ENCODE results near the gene NIBAN1. TPM values are rescaled to one million over a fixed set of nuclear protein-coding genes. Genes with fewer than 3 reads are reported as not detected.

The NIBAN1 gene
- total and polyA plus RNA-seq, 2 experiments from 2014 or later: 6.9 to 11.1 TPM

GRCh38 chr1:184943998-184944397 lies 30.3 kb downstream of the NIBAN1 start:
- 90% methylated on average over 2 of the region's 2 CpGs for WGBS (ENCODE audit: low lambda C conversion rate, missing lambda C conversion rate)
- Histone ChIP-seq H3K4me1 (ENCODE audit: insufficient read depth) (no peaks in the 10 kb centered on the region), H3K9me3 (ENCODE audit: low read depth) (no peaks in the 10 kb centered on the region), H3K36me3 (replicated peaks; ENCODE audit: insufficient read depth, low read depth) (no peaks in the 10 kb centered on the region), H3K27ac (no peak overlapping the region), H3K27me3 (no peaks in the 10 kb centered on the region), H3K4me3 (no peak overlapping the region), H3K4me2 (no peak overlapping the region), H3K79me2 (no peaks in the 10 kb centered on the region), H2AFZ (no peak overlapping the region), H4K20me1 (ENCODE audit: insufficient read depth, poor library complexity, severe bottlenecking) (no peaks in the 10 kb centered on the region), H3K9me2 (replicated peaks; ENCODE audit: insufficient read depth) (no peaks in the 10 kb centered on the region)
- TF ChIP-seq EZH2phosphoT487 (IDR thresholded peaks at IDR 0.05; ENCODE audit: low read depth, severe bottlenecking, unreplicated experiment): no peak
- no peak for TF ChIP-seq EZH2 (IDR thresholded peaks at IDR 0.05; ENCODE audit: borderline replicate concordance)
- DNase-seq (ENCODE audit: low spot score): no peak

GRCh38 chr1:184941735-184942134 lies 32.6 kb downstream of the NIBAN1 start:
- Histone ChIP-seq H3K9me2 (replicated peaks; ENCODE audit: insufficient read depth) (no peaks in the 10 kb centered on the region), H4K20me1 (ENCODE audit: insufficient read depth, poor library complexity, severe bottlenecking) (no peaks in the 10 kb centered on the region), H3K27me3 (no peaks in the 10 kb centered on the region), H3K79me2 (no peaks in the 10 kb centered on the region), H3K9me3 (ENCODE audit: low read depth) (no peaks in the 10 kb centered on the region), H2AFZ (no peak overlapping the region), H3K27ac (no peak overlapping the region), H3K4me2 (no peak overlapping the region), H3K4me1 (ENCODE audit: insufficient read depth) (no peaks in the 10 kb centered on the region), H3K36me3 (replicated peaks; ENCODE audit: insufficient read depth, low read depth) (no peaks in the 10 kb centered on the region), H3K4me3 (no peak overlapping the region)
- TF ChIP-seq EZH2 (IDR thresholded peaks at IDR 0.05; ENCODE audit: borderline replicate concordance): no peak
- TF ChIP-seq EZH2phosphoT487 (IDR thresholded peaks at IDR 0.05; ENCODE audit: low read depth, severe bottlenecking, unreplicated experiment): no peak
- TF ChIP-seq CTCF (IDR thresholded peaks at IDR 0.05; ENCODE audit: poor library complexity): no peak
- no peak for DNase-seq (ENCODE audit: low spot score)
- 95% methylated on average over 3 of the region's 3 CpGs for WGBS (ENCODE audit: low lambda C conversion rate, missing lambda C conversion rate)

- H3K36me3 ChIP-seq (replicated peaks; ENCODE audit: insufficient read depth, low read depth): no peaks in the 10 kb centered on the region
- no peaks in the 10 kb centered on the region for H3K9me2 ChIP-seq (replicated peaks; ENCODE audit: insufficient read depth)
- WGBS (ENCODE audit: low lambda C conversion rate, missing lambda C conversion rate): 90% methylated on average over 1 of the region's 2 CpGs
- no peaks in the 10 kb centered on the region for H3K4me1 ChIP-seq (ENCODE audit: insufficient read depth)
- TF ChIP-seq CTCF (IDR thresholded peaks at IDR 0.05; ENCODE audit: poor library complexity) (no peak), EZH2phosphoT487 (IDR thresholded peaks at IDR 0.05; ENCODE audit: low read depth, severe bottlenecking, unreplicated experiment) (no peak), EZH2 (IDR thresholded peaks at IDR 0.05; ENCODE audit: borderline replicate concordance) (no peak)
- no peaks in the 10 kb centered on the region for H3K9me3 ChIP-seq (ENCODE audit: low read depth)
- H4K20me1 ChIP-seq (ENCODE audit: insufficient read depth, poor library complexity, severe bottlenecking): no peaks in the 10 kb centered on the region
- no peak overlapping the region for H3K4me2 ChIP-seq
- no peak for DNase-seq (ENCODE audit: low spot score)
- H3K79me2 ChIP-seq: no peaks in the 10 kb centered on the region
- no peak overlapping the region for H3K4me3 ChIP-seq
- H3K27ac ChIP-seq: no peak overlapping the region
- H3K27me3 ChIP-seq: no peaks in the 10 kb centered on the region
- H2AFZ ChIP-seq: no peak overlapping the region
Observed at GRCh38 chr1:184941410-184941733, 32.9 kb downstream of the NIBAN1 start.

GRCh38 chr1:184940694-184941409 lies 33.5 kb downstream of the NIBAN1 start:
- H4K20me1 ChIP-seq (ENCODE audit: insufficient read depth, poor library complexity, severe bottlenecking): no peaks in the 10 kb centered on the region
- H2AFZ ChIP-seq: no peak overlapping the region
- no peaks in the 10 kb centered on the region for H3K4me1 ChIP-seq (ENCODE audit: insufficient read depth)
- DNase-seq (ENCODE audit: low spot score): no peak
- no peaks in the 10 kb centered on the region for H3K9me2 ChIP-seq (replicated peaks; ENCODE audit: insufficient read depth)
- H3K4me3 ChIP-seq: no peak overlapping the region
- H3K9me3 ChIP-seq (ENCODE audit: low read depth): no peaks in the 10 kb centered on the region
- no peaks in the 10 kb centered on the region for H3K36me3 ChIP-seq (replicated peaks; ENCODE audit: insufficient read depth, low read depth)
- TF ChIP-seq CTCF (IDR thresholded peaks at IDR 0.05; ENCODE audit: poor library complexity) (no peak), EZH2 (IDR thresholded peaks at IDR 0.05; ENCODE audit: borderline replicate concordance) (no peak), EZH2phosphoT487 (IDR thresholded peaks at IDR 0.05; ENCODE audit: low read depth, severe bottlenecking, unreplicated experiment) (no peak)
- 94% methylated on average over 8 of the region's 8 CpGs for WGBS (ENCODE audit: low lambda C conversion rate, missing lambda C conversion rate)
- no peaks in the 10 kb centered on the region for H3K79me2 ChIP-seq
- no peaks in the 10 kb centered on the region for H3K27me3 ChIP-seq
- H3K27ac ChIP-seq: no peak overlapping the region
- no peak overlapping the region for H3K4me2 ChIP-seq
